GM10266 (cell line): ENCODE results near the gene TIMM50.
A peak's percentile ranks its signal among the peaks of the same experiment; 100 is the strongest.
"Not testable (repeated sequence)": the region's sequence is repeated elsewhere in the genome, so short reads cannot be mapped to it uniquely, and the experiment has no call there.

Source experiments
- DNase-seq: peaks from one replicate; pipeline ENCODE4 v3.0.0; 2012; ENCODE audit errors: extremely low spot score
- TF ChIP-seq, protein P1 (sequence below): IDR thresholded peaks from 2 replicates; pipeline ENCODE4 v1.5.1; 2012; ENCODE audit warnings: mild to moderate bottlenecking, low read depth; ENCODE audit not compliant: control insufficient read depth, insufficient read depth; ENCODE audit errors: missing control alignments

TIMM50 gene

DNA sequence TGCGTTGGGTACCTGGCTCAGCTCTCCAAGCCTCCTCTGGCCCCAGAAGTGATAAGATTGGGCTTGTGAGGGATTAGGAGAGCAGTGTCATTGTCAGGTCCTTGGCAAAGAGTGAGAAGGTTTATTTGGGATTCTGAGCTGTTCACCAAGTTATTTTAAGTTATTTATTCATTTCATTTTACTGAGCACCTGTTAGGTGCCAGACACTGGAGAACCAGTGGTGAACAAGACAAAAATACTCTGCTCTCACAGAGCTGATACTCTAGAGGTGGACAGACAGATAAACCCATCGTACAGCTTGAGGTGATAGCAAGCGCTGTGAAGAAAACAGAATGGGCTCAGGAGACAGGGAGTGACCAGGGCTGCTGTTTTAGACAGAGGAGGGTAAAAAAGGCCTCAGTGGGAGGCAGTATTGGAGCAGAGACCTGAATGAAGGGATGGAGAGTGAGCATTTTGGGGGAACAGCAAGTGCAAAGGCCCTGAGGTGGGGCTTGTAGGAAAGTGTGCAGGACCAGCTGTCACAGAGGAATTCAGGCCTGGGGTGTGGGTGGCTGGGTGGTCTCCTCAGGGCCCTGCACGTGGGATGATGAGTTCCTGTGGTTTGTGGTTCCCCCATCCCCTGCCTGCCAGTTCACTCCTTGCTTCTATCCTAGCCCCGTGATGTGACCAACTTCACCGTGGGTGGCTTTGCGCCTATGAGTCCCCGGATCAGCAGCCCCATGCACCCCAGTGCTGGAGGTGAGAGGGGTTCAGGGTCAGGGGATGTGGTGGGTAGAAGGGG, 8.7 kb upstream of the TIMM50 start:
- TF ChIP-seq, protein P1, sequence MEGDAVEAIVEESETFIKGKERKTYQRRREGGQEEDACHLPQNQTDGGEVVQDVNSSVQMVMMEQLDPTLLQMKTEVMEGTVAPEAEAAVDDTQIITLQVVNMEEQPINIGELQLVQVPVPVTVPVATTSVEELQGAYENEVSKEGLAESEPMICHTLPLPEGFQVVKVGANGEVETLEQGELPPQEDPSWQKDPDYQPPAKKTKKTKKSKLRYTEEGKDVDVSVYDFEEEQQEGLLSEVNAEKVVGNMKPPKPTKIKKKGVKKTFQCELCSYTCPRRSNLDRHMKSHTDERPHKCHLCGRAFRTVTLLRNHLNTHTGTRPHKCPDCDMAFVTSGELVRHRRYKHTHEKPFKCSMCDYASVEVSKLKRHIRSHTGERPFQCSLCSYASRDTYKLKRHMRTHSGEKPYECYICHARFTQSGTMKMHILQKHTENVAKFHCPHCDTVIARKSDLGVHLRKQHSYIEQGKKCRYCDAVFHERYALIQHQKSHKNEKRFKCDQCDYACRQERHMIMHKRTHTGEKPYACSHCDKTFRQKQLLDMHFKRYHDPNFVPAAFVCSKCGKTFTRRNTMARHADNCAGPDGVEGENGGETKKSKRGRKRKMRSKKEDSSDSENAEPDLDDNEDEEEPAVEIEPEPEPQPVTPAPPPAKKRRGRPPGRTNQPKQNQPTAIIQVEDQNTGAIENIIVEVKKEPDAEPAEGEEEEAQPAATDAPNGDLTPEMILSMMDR: no peak
- no peak for DNase-seq

DNA sequence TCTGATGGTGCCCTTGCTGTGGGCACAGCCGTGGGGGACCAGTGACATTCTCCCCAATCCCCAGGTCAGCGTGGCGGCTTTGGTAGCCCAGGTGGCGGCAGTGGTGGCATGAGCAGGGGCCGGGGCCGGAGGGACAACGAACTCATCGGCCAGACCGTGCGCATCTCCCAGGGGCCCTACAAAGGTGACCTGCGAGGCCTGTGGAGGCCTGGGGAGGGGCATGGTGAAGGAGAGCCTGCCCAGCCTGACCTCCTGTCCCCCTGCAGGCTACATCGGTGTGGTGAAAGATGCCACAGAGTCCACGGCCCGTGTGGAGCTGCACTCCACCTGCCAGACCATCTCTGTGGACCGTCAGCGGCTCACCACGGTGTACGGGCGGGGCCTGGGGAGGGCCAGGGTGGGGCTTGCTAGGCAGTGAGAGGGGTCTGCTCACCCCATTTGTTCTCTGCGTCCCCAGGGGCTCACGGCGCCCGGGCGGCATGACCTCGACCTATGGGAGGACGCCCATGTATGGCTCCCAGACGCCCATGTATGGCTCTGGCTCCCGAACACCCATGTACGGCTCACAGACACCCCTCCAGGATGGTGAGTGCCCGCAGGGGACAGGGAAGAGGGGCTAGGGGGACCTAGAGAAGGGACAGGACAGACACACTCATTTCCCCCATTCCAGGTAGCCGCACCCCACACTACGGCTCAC, 7.7 kb upstream of the TIMM50 start:
- TF ChIP-seq, protein P1: no peak
- no peak for DNase-seq

DNA sequence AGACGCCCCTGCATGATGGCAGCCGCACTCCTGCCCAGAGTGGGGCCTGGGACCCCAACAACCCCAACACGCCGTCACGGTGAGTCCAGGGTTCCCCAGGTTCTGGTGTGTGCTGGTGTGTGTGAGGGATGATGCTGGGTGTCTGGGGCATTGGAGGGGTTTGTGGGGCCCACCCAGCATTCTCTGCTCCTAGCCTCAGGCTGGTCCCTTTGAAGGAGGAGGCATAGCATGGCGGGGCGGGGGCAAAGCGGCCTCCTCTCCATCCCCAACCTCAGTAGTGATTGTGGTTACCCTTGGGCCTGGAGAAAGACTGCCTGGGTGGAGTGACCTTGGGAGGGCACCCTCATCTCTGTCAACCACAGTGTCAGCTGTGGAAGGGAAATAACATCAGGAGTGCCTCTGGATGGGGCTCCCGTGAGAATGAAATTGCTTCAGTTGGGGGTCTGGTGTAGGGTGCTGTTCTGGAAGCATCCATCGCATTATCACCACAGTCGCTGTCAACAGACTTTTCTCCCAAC, 7.1 kb upstream of the TIMM50 start:
- DNase-seq: no peak
- TF ChIP-seq, protein P1: no peak

DNA sequence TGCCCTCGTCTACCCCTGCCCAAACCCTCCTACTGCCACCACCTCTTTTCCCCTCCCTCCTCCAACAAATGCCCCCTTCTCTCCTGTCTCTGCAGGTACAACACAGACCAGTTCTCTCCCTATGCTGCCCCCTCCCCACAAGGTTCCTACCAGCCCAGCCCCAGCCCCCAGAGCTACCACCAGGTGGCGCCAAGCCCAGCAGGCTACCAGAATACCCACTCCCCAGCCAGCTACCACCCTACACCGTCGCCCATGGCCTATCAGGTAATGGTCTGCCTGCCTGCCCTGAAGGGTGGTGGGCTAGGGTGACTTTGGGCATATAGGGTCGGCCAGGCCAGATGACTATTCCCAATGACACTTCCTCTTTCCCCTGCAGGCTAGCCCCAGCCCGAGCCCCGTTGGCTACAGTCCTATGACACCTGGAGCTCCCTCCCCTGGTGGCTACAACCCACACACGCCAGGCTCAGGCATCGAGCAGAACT, 6.5 kb upstream of the TIMM50 start:
- peak; percentile 59 for DNase-seq
- TF ChIP-seq, protein P1: peak; percentile 78

DNA sequence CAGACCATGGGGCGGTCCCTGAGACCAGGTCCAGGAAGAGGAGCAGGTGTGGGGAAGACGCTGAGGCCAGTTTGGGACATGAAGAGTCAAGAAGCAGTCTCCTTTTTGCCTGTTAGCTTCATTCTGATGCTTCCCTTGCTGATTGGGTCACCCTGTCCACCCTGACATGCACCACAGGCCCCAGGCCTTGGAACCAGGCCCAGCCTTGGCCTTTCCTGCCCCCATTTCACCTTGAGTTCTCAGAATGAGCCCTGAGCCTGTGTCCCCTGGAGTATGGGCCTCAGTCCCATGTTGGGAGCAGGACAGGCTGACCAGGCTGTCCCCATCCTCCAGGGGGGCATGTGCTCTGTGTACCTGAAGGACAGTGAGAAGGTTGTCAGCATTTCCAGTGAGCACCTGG, 4.9 kb upstream of the TIMM50 start:
- DNase-seq: no peak
- TF ChIP-seq, protein P1: no peak

DNA sequence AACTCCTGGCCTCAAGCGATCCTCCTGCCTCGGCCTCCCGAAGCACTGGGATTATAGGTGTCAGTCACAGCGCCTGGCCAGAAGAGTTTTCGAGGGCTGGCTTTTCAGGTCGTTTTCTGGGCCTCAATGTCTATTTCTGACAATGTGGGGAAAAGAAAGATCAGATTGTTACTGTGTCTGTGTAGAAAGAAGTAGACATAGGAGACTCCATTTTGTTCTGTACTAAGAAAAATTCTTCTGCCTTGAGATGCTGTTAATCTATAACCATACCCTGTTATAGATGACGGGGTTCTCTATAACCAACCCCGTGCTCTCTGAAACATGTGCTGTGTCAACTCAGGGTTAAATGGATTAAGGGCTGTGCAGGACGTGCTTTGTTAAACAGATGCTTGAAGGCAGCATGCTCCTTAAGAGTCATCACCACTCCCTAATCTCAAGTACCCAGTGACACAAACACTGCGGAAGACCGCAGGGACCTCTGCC, 1.3 kb upstream of the TIMM50 start:
- DNase-seq: not testable (repeated sequence)

DNA sequence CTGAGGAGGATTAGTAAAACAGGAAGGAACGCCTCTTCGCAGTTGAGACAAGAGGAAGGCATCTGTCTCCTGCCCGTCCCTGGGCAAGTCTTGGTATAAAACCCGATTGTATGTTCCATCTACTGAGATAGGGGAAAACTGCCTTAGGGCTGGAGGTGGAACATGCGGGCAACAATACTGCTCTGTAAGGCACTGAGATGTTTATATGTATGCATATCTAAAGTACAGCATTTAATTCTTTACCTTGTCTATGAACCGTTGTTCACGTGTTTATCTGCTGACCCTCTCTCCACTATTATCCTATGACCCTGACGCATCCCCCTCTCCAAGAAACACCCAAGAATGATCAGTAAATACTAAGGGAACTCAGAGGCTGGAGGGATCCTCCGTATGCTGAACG, 722 bp upstream of the TIMM50 start:
- DNase-seq: no peak
- TF ChIP-seq, protein P1: no peak
